Hematopoietic multipotent progenitor cell treated with erythropoietin and hydrocortisone succinate and interleukin-3 and kit ligand, for 15 days (in vitro differentiated cells): ENCODE measurements around the gene TMEM47.

Experiments used
- DNase-seq: peaks from one replicate; pipeline ENCODE4 v3.0.0-alpha.2; 2015; ENCODE audit warnings: low spot score

Gene TMEM47

DNA sequence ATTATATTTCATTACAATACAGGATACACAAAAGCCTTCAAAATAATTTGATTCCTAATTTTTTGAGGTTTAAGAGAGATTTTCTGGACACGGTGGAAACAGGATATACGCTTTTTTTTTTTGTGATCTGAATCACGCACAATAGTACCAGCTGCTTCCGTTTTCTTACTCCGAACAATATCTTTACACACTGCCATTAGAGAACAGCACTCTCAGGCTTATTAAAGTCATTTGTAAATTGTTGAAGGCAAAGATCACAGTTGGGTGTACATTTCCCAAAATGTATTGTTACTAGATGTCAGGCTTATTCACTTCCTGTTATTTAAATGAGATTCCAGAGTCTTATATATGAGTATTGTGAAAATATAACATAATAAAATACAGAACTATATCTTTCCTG is 71.5 kb downstream of the TMEM47 start:
- DNase-seq, result no peak

GRCh38 chrX:34584781-34585180 is 72.3 kb downstream of the TMEM47 start:
- no peak for DNase-seq

GRCh38 chrX:34580069-34580468 is 77.0 kb downstream of the TMEM47 start:
- DNase-seq, result no peak

DNA sequence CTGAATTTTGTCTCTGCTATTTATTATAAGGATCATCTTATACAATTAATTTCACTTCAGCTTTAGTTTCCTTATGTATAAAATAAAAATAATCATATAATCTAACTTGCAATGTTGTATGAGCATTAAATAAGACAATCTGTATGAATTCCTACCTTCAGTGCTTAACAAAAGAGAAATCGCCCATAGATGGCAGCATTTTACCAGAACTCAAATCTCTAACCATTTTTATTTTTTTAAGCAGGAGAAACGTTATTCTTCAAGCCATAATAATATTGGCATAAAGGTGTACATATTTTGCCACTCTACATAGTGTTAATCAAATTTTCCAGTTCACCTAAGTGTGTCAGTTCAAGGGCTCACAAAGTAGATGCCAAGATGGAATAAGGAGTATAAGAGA is 78.8 kb downstream of the TMEM47 start:
- no peak for DNase-seq
